HG02884 (cell line): Measurements from ENCODE around the gene VSTM2L.
"Not testable (repeated sequence)": the region's sequence is repeated elsewhere in the genome, so short reads cannot be mapped to it uniquely, and the experiment has no call there.

Experiments used
- ATAC-seq: cut with Tn5 transposase; IDR thresholded peaks from one replicate; pipeline ENCODE4 v1.9.1; 2021; ENCODE audit warnings: mild to moderate bottlenecking, moderate library complexity; ENCODE audit not compliant: unreplicated experiment

VSTM2L gene

GRCh38 chr20:37958856-37959520 lies 56.1 kb downstream of the VSTM2L start:
- no peak for ATAC-seq

GRCh38 chr20:37961066-37961465 lies 58.1 kb downstream of the VSTM2L start:
- ATAC-seq, result no peak

GRCh38 chr20:37963483-37963882 lies 60.6 kb downstream of the VSTM2L start:
- not testable (repeated sequence) for ATAC-seq

- no peak for ATAC-seq
Measured at GRCh38 chr20:37968841-37969401, 66.0 kb downstream of the VSTM2L start.

- no peak for ATAC-seq
Measured at GRCh38 chr20:37969949-37970855, 67.3 kb downstream of the VSTM2L start.

- ATAC-seq, result no peak
Measured at GRCh38 chr20:37970856-37971245, 67.9 kb downstream of the VSTM2L start.

- no peak for ATAC-seq
Measured at GRCh38 chr20:37971561-37972127, 68.7 kb downstream of the VSTM2L start.

GRCh38 chr20:37972256-37973058 lies 69.5 kb downstream of the VSTM2L start:
- ATAC-seq, result no peak

- no peak for ATAC-seq
Measured at GRCh38 chr20:37973059-37973910, 70.4 kb downstream of the VSTM2L start.

GRCh38 chr20:37976887-37977286 lies 74.0 kb downstream of the VSTM2L start:
- ATAC-seq, result no peak

GRCh38 chr20:37977338-37977737 lies 74.4 kb downstream of the VSTM2L start:
- ATAC-seq, result no peak

- ATAC-seq, result no peak
Measured at GRCh38 chr20:37977786-37978185, 74.9 kb downstream of the VSTM2L start.

- no peak for ATAC-seq
Measured at GRCh38 chr20:37979021-37979985, 76.4 kb downstream of the VSTM2L start.

GRCh38 chr20:37980383-37980782 lies 77.5 kb downstream of the VSTM2L start:
- no peak for ATAC-seq

GRCh38 chr20:37980876-37981275 lies 77.9 kb downstream of the VSTM2L start:
- no peak for ATAC-seq

GRCh38 chr20:37981568-37981967 lies 78.6 kb downstream of the VSTM2L start:
- no peak for ATAC-seq

- ATAC-seq, result no peak
Measured at GRCh38 chr20:37983286-37983685, 80.4 kb downstream of the VSTM2L start.

GRCh38 chr20:37984018-37984785 lies 81.3 kb downstream of the VSTM2L start:
- ATAC-seq, result no peak
